Measurements from ENCODE around the gene AIFM2. TPM values are rescaled to one million over a fixed set of nuclear protein-coding genes. Genes with fewer than 3 reads are reported as not detected.

AIFM2 gene
- total and polyA plus RNA-seq, 4 donors, result 3.6 to 19.1 (median 15.5) TPM

DNA sequence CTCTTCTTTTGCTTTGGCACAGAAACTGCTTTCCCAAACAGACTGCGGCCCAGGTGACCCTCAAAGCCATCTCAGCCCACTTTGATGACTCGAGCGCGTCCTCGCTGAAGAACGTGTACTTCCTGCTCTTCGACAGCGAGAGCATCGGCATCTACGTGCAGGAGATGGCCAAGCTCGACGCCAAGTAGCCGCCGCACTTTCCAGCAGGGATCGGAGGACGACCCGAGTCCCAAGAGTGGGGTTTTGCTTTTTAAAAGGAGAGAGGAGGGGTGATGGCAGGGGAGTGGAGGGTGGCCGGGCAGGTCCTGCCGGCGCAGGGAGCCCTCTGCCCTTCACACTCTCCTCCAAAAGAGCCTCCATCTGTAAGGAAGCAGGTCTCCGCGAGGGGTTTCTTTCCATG is 21.1 kb downstream of the AIFM2 start:
- Histone ChIP-seq H3K36me3 (ENCODE audit: control insufficient read depth in 4 of 4, insufficient read depth in 4 of 4, low read length in 4 of 4) (peaks cover 4 to 25% (median 14%) of the 10 kb centered on the region in 4 donors), H3K9me3 (ENCODE audit: control insufficient read depth in 4 of 4, insufficient read depth in 3 of 4, low read length in 3 of 4) (no peaks in the 10 kb centered on the region), H3K27ac (ENCODE audit: low read depth in 1 of 2, low read length in 1 of 2) (no peak overlapping the region), H3K4me1 (ENCODE audit: control insufficient read depth in 5 of 5, insufficient read depth in 5 of 5, low read length in 5 of 5) (no peaks in the 10 kb centered on the region), H3K4me3 (no peak overlapping the region), H3K27me3 (ENCODE audit: control insufficient read depth in 3 of 3, insufficient read depth in 3 of 3, low read length in 2 of 3) (no peaks in the 10 kb centered on the region), H3K9ac (ENCODE audit: insufficient read depth in 1 of 2, low read length in 2 of 2) (no peak overlapping the region)
- no peak for ATAC-seq (ENCODE audit: insufficient read depth, low FRiP score)
- TF ChIP-seq, protein P1, sequence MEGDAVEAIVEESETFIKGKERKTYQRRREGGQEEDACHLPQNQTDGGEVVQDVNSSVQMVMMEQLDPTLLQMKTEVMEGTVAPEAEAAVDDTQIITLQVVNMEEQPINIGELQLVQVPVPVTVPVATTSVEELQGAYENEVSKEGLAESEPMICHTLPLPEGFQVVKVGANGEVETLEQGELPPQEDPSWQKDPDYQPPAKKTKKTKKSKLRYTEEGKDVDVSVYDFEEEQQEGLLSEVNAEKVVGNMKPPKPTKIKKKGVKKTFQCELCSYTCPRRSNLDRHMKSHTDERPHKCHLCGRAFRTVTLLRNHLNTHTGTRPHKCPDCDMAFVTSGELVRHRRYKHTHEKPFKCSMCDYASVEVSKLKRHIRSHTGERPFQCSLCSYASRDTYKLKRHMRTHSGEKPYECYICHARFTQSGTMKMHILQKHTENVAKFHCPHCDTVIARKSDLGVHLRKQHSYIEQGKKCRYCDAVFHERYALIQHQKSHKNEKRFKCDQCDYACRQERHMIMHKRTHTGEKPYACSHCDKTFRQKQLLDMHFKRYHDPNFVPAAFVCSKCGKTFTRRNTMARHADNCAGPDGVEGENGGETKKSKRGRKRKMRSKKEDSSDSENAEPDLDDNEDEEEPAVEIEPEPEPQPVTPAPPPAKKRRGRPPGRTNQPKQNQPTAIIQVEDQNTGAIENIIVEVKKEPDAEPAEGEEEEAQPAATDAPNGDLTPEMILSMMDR (IDR thresholded peaks at IDR 0.05; ENCODE audit: control extremely low read depth, extremely low read depth), result no peak
- DNase-seq, result no peak
- 94 to 95% methylated on average over 22 of the region's 22 CpGs for WGBS, 2 donors

DNA sequence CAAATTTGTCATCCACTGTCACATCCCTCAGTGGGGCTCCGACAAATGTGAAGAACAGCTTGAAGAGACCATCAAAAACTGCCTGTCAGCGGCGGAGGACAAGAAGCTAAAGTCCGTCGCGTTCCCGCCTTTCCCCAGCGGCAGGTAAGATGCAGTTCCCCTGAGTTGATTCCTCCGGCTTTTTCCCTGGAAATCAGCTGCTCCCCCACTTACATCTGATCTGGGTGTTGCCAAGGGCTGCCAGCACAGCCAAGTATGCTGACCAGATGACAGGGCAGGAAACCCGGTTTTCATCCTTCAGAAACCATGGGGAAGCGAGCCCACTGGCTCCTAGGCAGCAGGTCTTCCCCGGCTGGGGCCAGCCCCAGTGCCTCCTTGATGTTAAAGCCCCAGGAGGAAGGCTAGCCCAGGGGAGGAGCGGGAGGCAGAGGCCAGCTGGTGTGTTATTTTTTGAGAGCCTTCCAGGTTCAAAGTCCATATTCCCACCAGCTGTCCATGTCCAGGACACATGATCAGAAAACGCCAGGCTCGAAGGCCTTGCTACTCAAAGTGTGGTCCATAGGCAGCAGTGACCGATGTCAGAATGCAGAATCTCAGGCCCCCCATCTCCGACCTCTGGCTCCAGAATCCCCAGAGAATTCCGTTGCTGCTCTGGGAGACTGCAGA is 23.4 kb downstream of the AIFM2 start:
- Histone ChIP-seq H3K9ac (ENCODE audit: insufficient read depth in 1 of 2, low read length in 2 of 2) (no peak overlapping the region), H3K36me3 (ENCODE audit: control insufficient read depth in 4 of 4, insufficient read depth in 4 of 4, low read length in 4 of 4) (peaks cover 4 to 25% (median 17%) of the 10 kb centered on the region in 4 donors), H3K27me3 (ENCODE audit: control insufficient read depth in 3 of 3, insufficient read depth in 3 of 3, low read length in 2 of 3) (no peaks in the 10 kb centered on the region), H3K27ac (ENCODE audit: low read depth in 1 of 2, low read length in 1 of 2) (no peak overlapping the region), H3K4me3 (no peak overlapping the region), H3K9me3 (ENCODE audit: control insufficient read depth in 4 of 4, insufficient read depth in 3 of 4, low read length in 3 of 4) (no peaks in the 10 kb centered on the region), H3K4me1 (ENCODE audit: control insufficient read depth in 5 of 5, insufficient read depth in 5 of 5, low read length in 5 of 5) (no peaks in the 10 kb centered on the region)
- WGBS, 2 donors, result 92 to 93% methylated on average over 18 of the region's 18 CpGs
- no peak for ATAC-seq (ENCODE audit: insufficient read depth, low FRiP score)
- no peak for DNase-seq
- TF ChIP-seq, protein P1 (IDR thresholded peaks at IDR 0.05; ENCODE audit: control extremely low read depth, extremely low read depth), result no peak

GRCh38 chr10:70106958-70107791 is 25.4 kb downstream of the AIFM2 start:
- Histone ChIP-seq H3K27ac (ENCODE audit: low read depth in 1 of 2, low read length in 1 of 2) (no peak overlapping the region), H3K36me3 (ENCODE audit: control insufficient read depth in 4 of 4, insufficient read depth in 4 of 4, low read length in 4 of 4) (peaks cover 4 to 29% (median 14%) of the 10 kb centered on the region in 4 donors), H3K4me3 (no peak overlapping the region), H3K9me3 (ENCODE audit: control insufficient read depth in 4 of 4, insufficient read depth in 3 of 4, low read length in 3 of 4) (no peaks in the 10 kb centered on the region), H3K27me3 (ENCODE audit: control insufficient read depth in 3 of 3, insufficient read depth in 3 of 3, low read length in 2 of 3) (no peaks in the 10 kb centered on the region), H3K4me1 (ENCODE audit: control insufficient read depth in 5 of 5, insufficient read depth in 5 of 5, low read length in 5 of 5) (no peaks in the 10 kb centered on the region), H3K9ac (ENCODE audit: insufficient read depth in 1 of 2, low read length in 2 of 2) (no peak overlapping the region)
- no peak for DNase-seq
- TF ChIP-seq, protein P1 (IDR thresholded peaks at IDR 0.05; ENCODE audit: control extremely low read depth, extremely low read depth), result no peak
- ATAC-seq (ENCODE audit: insufficient read depth, low FRiP score), result no peak
- 76 to 85% methylated on average over 22 of the region's 22 CpGs for WGBS, 2 donors

Measured in lung (tissue), 12 donors.